Upper lobe of left lung (tissue), 6 donors: ENCODE results near the gene GALM. TPM values are rescaled to one million over a fixed set of nuclear protein-coding genes. Genes with fewer than 3 reads are reported as not detected.

Experiments used
- ATAC-seq, 2 donors: fragments of 200-7000 bp; cut with Tn5 transposase; one replicate each; pipeline ENCODE4 v1.9.1; 2022; ENCODE audit warnings: mild to moderate bottlenecking in 2 of 2, moderate library complexity in 2 of 2; ENCODE audit not compliant: low FRiP score in 2 of 2
- DNase-seq, 2 donors: peaks; one replicate each; pipeline ENCODE4 v3.0.0-alpha.2; 2019 to 2020
- H3K27ac ChIP-seq, 4 donors: fragments of 200-600 bp; sonication (generic); one replicate each; pipeline ENCODE4 v1.5.1; 2016 to 2019
- H3K27me3 ChIP-seq, 4 donors: fragments of 200-600 bp; sonication (generic); one replicate each; pipeline ENCODE4 v1.5.1; 2017 to 2019
- H3K36me3 ChIP-seq, 4 donors: fragments of 200-600 bp; sonication (generic); one replicate each; pipeline ENCODE4 v1.5.1; 2016 to 2019
- H3K4me1 ChIP-seq, 4 donors: fragments of 200-600 bp; sonication (generic); one replicate each; pipeline ENCODE4 v1.5.1; 2018 to 2019
- H3K4me3 ChIP-seq, 4 donors: fragments of 200-600 bp; sonication (generic); one replicate each; pipeline ENCODE4 v1.5.1; 2017 to 2019; ENCODE audit warnings: mild to moderate bottlenecking in 2 of 4, moderate library complexity in 1 of 4
- H3K9me3 ChIP-seq, 4 donors: fragments of 200-600 bp; sonication (generic); one replicate each; pipeline ENCODE4 v1.5.1; 2018 to 2019
- CTCF ChIP-seq, 6 experiments: fragments of 450-650 bp in 4 of 6; fragments of 200-600 bp in 2 of 6; sonication (generic) in 2 of 6; IDR thresholded peaks; one replicate each; pipeline ENCODE4 v1.5.1; 2016 to 2019; ENCODE audit warnings: antibody characterized with exemption in 6 of 6
- EP300 ChIP-seq, 4 donors: sonication (generic); formaldehyde crosslinking; IDR thresholded peaks; one replicate each; pipeline ENCODE4 v1.5.1; 2017; ENCODE audit warnings: antibody characterized with exemption in 4 of 4, control low read depth in 2 of 4
- POLR2A ChIP-seq, 4 donors: fragments of 450-650 bp; IDR thresholded peaks; one replicate each; pipeline ENCODE4 v1.5.1; 2016 to 2017; ENCODE audit warnings: antibody characterized with exemption in 4 of 4, mild to moderate bottlenecking in 2 of 4
- POLR2AphosphoS5 ChIP-seq, 2 donors: sonication (generic); formaldehyde crosslinking; IDR thresholded peaks; one replicate each; pipeline ENCODE4 v1.5.1; 2017; ENCODE audit warnings: antibody characterized with exemption in 2 of 2
- WGBS, 2 donors: methylation state at CpG; one replicate each; pipeline ENCODE4 v1.1.5; 2017 to 2018; 5-methylcytosine and 5-hydroxymethylcytosine counted together
- total RNA-seq, 6 donors: library from RNA; depleted of rRNA in 4 of 6; stranded (reverse); fragments of >200 nt in 4 of 6; gene quantifications; one replicate each; pipeline versions ENCODE4 v1.1.0 to v1.2.1, GENCODE V29; 2016 to 2021
- donor health status: DM: no; HTN: no; CAD: no; lungs with moderate emphysema.
- donor health status: DM: no; HTN: yes; CAD: no; lungs with severe emphysema.

The GALM gene
- total RNA-seq, 6 donors from 2014 or later: 13.4 to 33.1 (median 26.3) TPM

- H3K4me3 ChIP-seq: no peak overlapping the region
- H3K9me3 ChIP-seq: no peaks in the 10 kb centered on the region
- peak overlapping the region in 3 of 4 donors; percentile 39 to 69 (median 58) for H3K27ac ChIP-seq
- TF ChIP-seq CTCF (IDR thresholded peaks at IDR 0.05) (no peak), POLR2A (IDR thresholded peaks at IDR 0.05) (no peak), POLR2AphosphoS5 (IDR thresholded peaks at IDR 0.05) (no peak), EP300 (IDR thresholded peaks at IDR 0.05) (no peak)
- ATAC-seq (peak; percentile 21 to 81), DNase-seq (peak in 1 of 2 donors; percentile 51)
- H3K4me1 ChIP-seq: peaks cover 5 to 10% (median 7%) of the 10 kb centered on the region in 4 donors
- WGBS, 2 donors: 74 to 80% methylated on average over 6 of the region's 6 CpGs
- no peaks in the 10 kb centered on the region for H3K27me3 ChIP-seq
- peaks cover 0 to 3% (median 0%) of the 10 kb centered on the region in 4 donors for H3K36me3 ChIP-seq
Observed at GRCh38 chr2:38716185-38716584, 50.3 kb downstream of the GALM start.

- 78 to 92% methylated on average over 4 of the region's 4 CpGs for WGBS, 2 donors
- TF ChIP-seq CTCF (IDR thresholded peaks at IDR 0.05) (no peak), POLR2A (IDR thresholded peaks at IDR 0.05) (no peak), POLR2AphosphoS5 (IDR thresholded peaks at IDR 0.05) (no peak), EP300 (IDR thresholded peaks at IDR 0.05) (no peak)
- H3K4me1 ChIP-seq: peaks cover 9 to 20% (median 11%) of the 10 kb centered on the region in 4 donors
- no peak overlapping the region for H3K4me3 ChIP-seq
- H3K27ac ChIP-seq: no peak overlapping the region
- no peak for DNase-seq
- no peaks in the 10 kb centered on the region for H3K27me3 ChIP-seq
- ATAC-seq: no peak
- no peaks in the 10 kb centered on the region for H3K36me3 ChIP-seq
- no peaks in the 10 kb centered on the region for H3K9me3 ChIP-seq
Observed at GRCh38 chr2:38718601-38719000, 52.7 kb downstream of the GALM start.

- no peak overlapping the region for H3K4me3 ChIP-seq
- peaks cover 9 to 20% (median 11%) of the 10 kb centered on the region in 4 donors for H3K4me1 ChIP-seq
- WGBS, 2 donors: 90 to 92% methylated on average over 12 of the region's 12 CpGs
- H3K27ac ChIP-seq: peak overlapping the region in 2 of 4 donors; percentile 35
- no peaks in the 10 kb centered on the region for H3K36me3 ChIP-seq
- no peaks in the 10 kb centered on the region for H3K27me3 ChIP-seq
- no peak for TF ChIP-seq EP300 (IDR thresholded peaks at IDR 0.05)
- no peak for TF ChIP-seq POLR2A (IDR thresholded peaks at IDR 0.05)
- no peak for TF ChIP-seq CTCF (IDR thresholded peaks at IDR 0.05)
- no peaks in the 10 kb centered on the region for H3K9me3 ChIP-seq
- no peak for ATAC-seq
- DNase-seq: no peak
Observed at GRCh38 chr2:38719706-38720105, 53.8 kb downstream of the GALM start.

DNA sequence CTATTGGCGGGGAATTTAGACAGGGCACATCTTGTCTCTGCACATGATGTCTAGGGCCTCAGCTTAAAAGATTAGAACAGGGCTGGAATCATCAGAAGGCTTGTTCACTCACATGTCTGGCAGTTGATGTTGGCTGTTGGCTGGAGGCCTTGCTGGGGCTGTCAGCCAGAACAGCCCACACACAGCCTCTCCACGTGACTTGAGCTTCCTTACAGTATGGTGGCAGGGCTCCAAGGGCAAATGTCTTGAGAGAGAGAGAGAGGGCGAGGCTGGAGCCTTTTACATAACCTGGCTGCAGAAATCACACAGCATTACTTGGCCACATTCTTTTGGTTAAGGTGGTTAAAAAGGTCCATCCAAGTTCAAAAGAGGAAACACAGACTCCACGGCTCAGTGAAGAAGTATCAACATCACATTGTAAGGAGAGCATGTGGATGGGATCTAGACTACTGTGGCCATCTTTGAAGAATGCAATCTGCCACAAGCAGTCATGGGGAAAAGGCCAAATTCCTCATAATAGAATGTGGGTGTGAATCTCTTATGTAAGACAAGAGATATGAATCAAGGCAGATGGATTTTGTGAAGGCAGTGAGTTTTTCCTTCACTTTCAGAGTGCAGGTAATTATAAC is 54.8 kb downstream of the GALM start:
- peak; percentile 85 for ATAC-seq
- peaks cover 9 to 20% (median 11%) of the 10 kb centered on the region in 4 donors for H3K4me1 ChIP-seq
- no peaks in the 10 kb centered on the region for H3K27me3 ChIP-seq
- H3K9me3 ChIP-seq: no peaks in the 10 kb centered on the region
- TF ChIP-seq POLR2AphosphoS5 (IDR thresholded peaks at IDR 0.05) (peak; percentile 9 to 68), POLR2A (IDR thresholded peaks at IDR 0.05) (no peak), EP300 (IDR thresholded peaks at IDR 0.05) (no peak)
- H3K27ac ChIP-seq: peak overlapping the region; percentile 18 to 44 (median 36)
- 50 to 66% methylated on average over 4 of the region's 4 CpGs for WGBS, 2 donors
- DNase-seq: peak; percentile 46 to 83
- no peaks in the 10 kb centered on the region for H3K36me3 ChIP-seq
- H3K4me3 ChIP-seq: no peak overlapping the region

DNA sequence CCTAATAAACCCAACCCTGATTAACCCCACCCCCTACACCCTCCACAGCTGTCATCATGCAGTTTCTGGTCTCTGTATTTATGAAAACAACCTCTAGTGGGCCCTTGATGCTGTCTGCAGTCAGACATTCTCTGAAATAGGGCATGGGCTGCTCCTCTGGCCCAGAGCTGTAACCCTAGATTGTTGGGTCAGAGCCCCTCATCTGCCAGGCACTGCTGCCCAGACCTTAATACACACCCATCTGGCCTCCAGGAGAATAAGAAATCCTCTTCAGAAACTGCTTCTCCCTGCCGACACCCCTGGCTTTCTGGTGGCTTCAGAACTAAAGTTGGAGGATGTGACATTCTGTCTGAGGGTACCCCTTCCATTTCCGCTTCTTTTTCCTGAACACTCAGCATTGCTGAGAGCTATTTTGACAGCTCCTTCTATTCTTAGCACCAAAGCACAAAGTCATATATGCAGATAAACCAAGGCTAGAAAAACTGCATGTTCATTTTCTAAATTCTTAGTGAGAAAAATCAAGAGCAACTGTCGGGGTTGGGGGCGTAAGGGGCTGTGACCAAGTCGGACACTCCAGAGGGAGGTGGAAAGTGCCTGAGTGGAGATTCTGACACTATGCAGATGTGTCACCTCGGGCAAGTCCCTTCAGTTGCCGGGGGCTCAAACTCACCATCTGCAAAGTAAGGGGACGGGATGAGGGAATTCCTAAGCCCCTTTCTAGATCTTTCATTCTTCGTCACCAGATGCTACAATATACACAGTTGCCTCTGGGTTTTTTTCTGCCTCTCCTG is 56.6 kb downstream of the GALM start:
- Histone ChIP-seq H3K36me3 (no peaks in the 10 kb centered on the region), H3K4me3 (no peak overlapping the region), H3K9me3 (no peaks in the 10 kb centered on the region), H3K4me1 (peaks cover 8 to 15% (median 9%) of the 10 kb centered on the region in 4 donors), H3K27ac (no peak overlapping the region), H3K27me3 (no peaks in the 10 kb centered on the region)
- 60 to 63% methylated on average over 9 of the region's 9 CpGs for WGBS, 2 donors
- DNase-seq (no peak), ATAC-seq (no peak)
- TF ChIP-seq CTCF (IDR thresholded peaks at IDR 0.05) (no peak), POLR2A (IDR thresholded peaks at IDR 0.05) (no peak)
